ENCODE data around the gene COL19A1.

DNA sequence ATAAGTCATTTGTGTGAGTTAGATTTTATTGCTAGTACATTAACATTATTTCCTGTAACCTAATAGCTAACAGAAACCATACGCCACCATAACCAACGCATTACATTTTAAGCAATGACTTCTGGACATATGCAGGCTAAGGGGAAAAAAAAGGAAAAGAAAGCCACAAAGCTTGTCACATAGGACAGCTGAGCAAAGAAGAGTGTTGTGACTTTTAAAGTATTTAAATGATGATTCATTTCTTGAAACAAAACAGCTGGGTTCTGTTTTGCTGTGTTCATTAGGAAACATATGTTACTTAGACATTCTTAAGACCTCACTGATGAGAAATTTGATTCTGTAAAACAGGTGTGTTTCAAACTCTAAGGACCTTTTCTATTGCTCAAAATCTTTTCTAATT is 265.2 kb downstream of the COL19A1 start:
- TF ChIP-seq NR2C1 (IDR thresholded peaks at IDR 0.05) (no peak), NR2C1 (tag; IDR thresholded peaks at IDR 0.05) (no peak), CHD2 (IDR thresholded peaks at IDR 0.05; ENCODE audit: low read depth, low read length) (no peak), ESRRB (CRISPR knock-in tag; IDR thresholded peaks at IDR 0.05; ENCODE audit: borderline replicate concordance) (no peak), BRCA1 (IDR thresholded peaks at IDR 0.05) (no peak), BRCA1 (CRISPR knock-in tag; IDR thresholded peaks at IDR 0.05) (no peak)
- TF ChIP-seq, protein P1, sequence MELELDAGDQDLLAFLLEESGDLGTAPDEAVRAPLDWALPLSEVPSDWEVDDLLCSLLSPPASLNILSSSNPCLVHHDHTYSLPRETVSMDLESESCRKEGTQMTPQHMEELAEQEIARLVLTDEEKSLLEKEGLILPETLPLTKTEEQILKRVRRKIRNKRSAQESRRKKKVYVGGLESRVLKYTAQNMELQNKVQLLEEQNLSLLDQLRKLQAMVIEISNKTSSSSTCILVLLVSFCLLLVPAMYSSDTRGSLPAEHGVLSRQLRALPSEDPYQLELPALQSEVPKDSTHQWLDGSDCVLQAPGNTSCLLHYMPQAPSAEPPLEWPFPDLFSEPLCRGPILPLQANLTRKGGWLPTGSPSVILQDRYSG (tag; conservative IDR thresholded peaks at IDR 0.05; ENCODE audit: low read depth) = no peak
- TF ChIP-seq, protein P2, sequence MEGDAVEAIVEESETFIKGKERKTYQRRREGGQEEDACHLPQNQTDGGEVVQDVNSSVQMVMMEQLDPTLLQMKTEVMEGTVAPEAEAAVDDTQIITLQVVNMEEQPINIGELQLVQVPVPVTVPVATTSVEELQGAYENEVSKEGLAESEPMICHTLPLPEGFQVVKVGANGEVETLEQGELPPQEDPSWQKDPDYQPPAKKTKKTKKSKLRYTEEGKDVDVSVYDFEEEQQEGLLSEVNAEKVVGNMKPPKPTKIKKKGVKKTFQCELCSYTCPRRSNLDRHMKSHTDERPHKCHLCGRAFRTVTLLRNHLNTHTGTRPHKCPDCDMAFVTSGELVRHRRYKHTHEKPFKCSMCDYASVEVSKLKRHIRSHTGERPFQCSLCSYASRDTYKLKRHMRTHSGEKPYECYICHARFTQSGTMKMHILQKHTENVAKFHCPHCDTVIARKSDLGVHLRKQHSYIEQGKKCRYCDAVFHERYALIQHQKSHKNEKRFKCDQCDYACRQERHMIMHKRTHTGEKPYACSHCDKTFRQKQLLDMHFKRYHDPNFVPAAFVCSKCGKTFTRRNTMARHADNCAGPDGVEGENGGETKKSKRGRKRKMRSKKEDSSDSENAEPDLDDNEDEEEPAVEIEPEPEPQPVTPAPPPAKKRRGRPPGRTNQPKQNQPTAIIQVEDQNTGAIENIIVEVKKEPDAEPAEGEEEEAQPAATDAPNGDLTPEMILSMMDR (IDR thresholded peaks at IDR 0.05 in 2 of 3, conservative IDR thresholded peaks at IDR 0.05 in 1 of 3; ENCODE audit: insufficient read depth in 2 of 3, low read depth in 1 of 3, low read length in 3 of 3) = no peak
